ENCODE data around the gene DNAI7.

DNAI7 gene

GRCh38 chr12:25110260-25110659 lies 84.7 kb downstream of the DNAI7 start:
- Histone ChIP-seq H3K9me3 (ENCODE audit: control insufficient read depth in 1 of 2, low read length in 2 of 2) (no peaks in the 10 kb centered on the region), H3K4me3 (ENCODE audit: low read depth in 1 of 2, low read length in 2 of 2) (no peak overlapping the region), H3K9ac (ENCODE audit: low read depth in 1 of 2, low read length in 2 of 2) (no peak overlapping the region), H3K4me1 (ENCODE audit: control insufficient read depth in 1 of 2, insufficient read depth in 2 of 2, low read length in 2 of 2) (no peaks in the 10 kb centered on the region), H3K36me3 (ENCODE audit: control insufficient read depth in 1 of 2, insufficient read depth in 2 of 2, low read length in 2 of 2) (no peaks in the 10 kb centered on the region), H3K27me3 (ENCODE audit: control insufficient read depth in 1 of 2, insufficient read depth in 2 of 2, low read length in 2 of 2) (no peaks in the 10 kb centered on the region), H3K27ac (ENCODE audit: low read depth, low read length) (no peak overlapping the region)

GRCh38 chr12:25107920-25108319 lies 87.0 kb downstream of the DNAI7 start:
- Histone ChIP-seq H3K27me3 (ENCODE audit: control insufficient read depth in 1 of 2, insufficient read depth in 2 of 2, low read length in 2 of 2) (no peaks in the 10 kb centered on the region), H3K9me3 (ENCODE audit: control insufficient read depth in 1 of 2, low read length in 2 of 2) (no peaks in the 10 kb centered on the region), H3K4me1 (ENCODE audit: control insufficient read depth in 1 of 2, insufficient read depth in 2 of 2, low read length in 2 of 2) (no peaks in the 10 kb centered on the region), H3K9ac (ENCODE audit: low read depth in 1 of 2, low read length in 2 of 2) (no peak overlapping the region), H3K27ac (ENCODE audit: low read depth, low read length) (no peak overlapping the region), H3K36me3 (ENCODE audit: control insufficient read depth in 1 of 2, insufficient read depth in 2 of 2, low read length in 2 of 2) (no peaks in the 10 kb centered on the region), H3K4me3 (ENCODE audit: low read depth in 1 of 2, low read length in 2 of 2) (no peak overlapping the region)

- Histone ChIP-seq H3K27ac (ENCODE audit: low read depth, low read length) (no peak overlapping the region), H3K36me3 (ENCODE audit: control insufficient read depth in 1 of 2, insufficient read depth in 2 of 2, low read length in 2 of 2) (no peaks in the 10 kb centered on the region), H3K9ac (ENCODE audit: low read depth in 1 of 2, low read length in 2 of 2) (no peak overlapping the region), H3K27me3 (ENCODE audit: control insufficient read depth in 1 of 2, insufficient read depth in 2 of 2, low read length in 2 of 2) (no peaks in the 10 kb centered on the region), H3K9me3 (ENCODE audit: control insufficient read depth in 1 of 2, low read length in 2 of 2) (no peaks in the 10 kb centered on the region), H3K4me3 (ENCODE audit: low read depth in 1 of 2, low read length in 2 of 2) (no peak overlapping the region), H3K4me1 (ENCODE audit: control insufficient read depth in 1 of 2, insufficient read depth in 2 of 2, low read length in 2 of 2) (no peaks in the 10 kb centered on the region)
Measured at GRCh38 chr12:25106818-25107217, 88.1 kb downstream of the DNAI7 start.

GRCh38 chr12:25102402-25102801 lies 92.6 kb downstream of the DNAI7 start:
- H3K27me3 ChIP-seq (ENCODE audit: control insufficient read depth in 1 of 2, insufficient read depth in 2 of 2, low read length in 2 of 2), result no peaks in the 10 kb centered on the region
- H3K27ac ChIP-seq (ENCODE audit: low read depth, low read length), result no peak overlapping the region
- H3K36me3 ChIP-seq (ENCODE audit: control insufficient read depth in 1 of 2, insufficient read depth in 2 of 2, low read length in 2 of 2), result no peaks in the 10 kb centered on the region
- no peak overlapping the region for H3K4me3 ChIP-seq (ENCODE audit: low read depth in 1 of 2, low read length in 2 of 2)
- H3K9ac ChIP-seq (ENCODE audit: low read depth in 1 of 2, low read length in 2 of 2), result no peak overlapping the region
- peaks cover 0 to 2% of the 10 kb centered on the region in 2 donors for H3K4me1 ChIP-seq (ENCODE audit: control insufficient read depth in 1 of 2, insufficient read depth in 2 of 2, low read length in 2 of 2)
- no peaks in the 10 kb centered on the region for H3K9me3 ChIP-seq (ENCODE audit: control insufficient read depth in 1 of 2, low read length in 2 of 2)

GRCh38 chr12:25101092-25101445 lies 93.9 kb downstream of the DNAI7 start:
- Histone ChIP-seq H3K27me3 (ENCODE audit: control insufficient read depth in 1 of 2, insufficient read depth in 2 of 2, low read length in 2 of 2) (no peaks in the 10 kb centered on the region), H3K27ac (ENCODE audit: low read depth, low read length) (no peak overlapping the region), H3K36me3 (ENCODE audit: control insufficient read depth in 1 of 2, insufficient read depth in 2 of 2, low read length in 2 of 2) (no peaks in the 10 kb centered on the region), H3K9me3 (ENCODE audit: control insufficient read depth in 1 of 2, low read length in 2 of 2) (no peaks in the 10 kb centered on the region), H3K4me1 (ENCODE audit: control insufficient read depth in 1 of 2, insufficient read depth in 2 of 2, low read length in 2 of 2) (peaks cover 0 to 2% of the 10 kb centered on the region in 2 donors), H3K4me3 (ENCODE audit: low read depth in 1 of 2, low read length in 2 of 2) (no peak overlapping the region), H3K9ac (ENCODE audit: low read depth in 1 of 2, low read length in 2 of 2) (no peak overlapping the region)

GRCh38 chr12:25100194-25101091 lies 94.5 kb downstream of the DNAI7 start:
- Histone ChIP-seq H3K4me1 (ENCODE audit: control insufficient read depth in 1 of 2, insufficient read depth in 2 of 2, low read length in 2 of 2) (peaks cover 0 to 2% of the 10 kb centered on the region in 2 donors), H3K9me3 (ENCODE audit: control insufficient read depth in 1 of 2, low read length in 2 of 2) (no peaks in the 10 kb centered on the region), H3K27ac (ENCODE audit: low read depth, low read length) (no peak overlapping the region), H3K36me3 (ENCODE audit: control insufficient read depth in 1 of 2, insufficient read depth in 2 of 2, low read length in 2 of 2) (no peaks in the 10 kb centered on the region), H3K4me3 (ENCODE audit: low read depth in 1 of 2, low read length in 2 of 2) (no peak overlapping the region), H3K27me3 (ENCODE audit: control insufficient read depth in 1 of 2, insufficient read depth in 2 of 2, low read length in 2 of 2) (no peaks in the 10 kb centered on the region), H3K9ac (ENCODE audit: low read depth in 1 of 2, low read length in 2 of 2) (no peak overlapping the region)

- Histone ChIP-seq H3K36me3 (ENCODE audit: control insufficient read depth in 1 of 2, insufficient read depth in 2 of 2, low read length in 2 of 2) (no peaks in the 10 kb centered on the region), H3K9ac (ENCODE audit: low read depth in 1 of 2, low read length in 2 of 2) (no peak overlapping the region), H3K4me1 (ENCODE audit: control insufficient read depth in 1 of 2, insufficient read depth in 2 of 2, low read length in 2 of 2) (peaks cover 0 to 2% of the 10 kb centered on the region in 2 donors), H3K4me3 (ENCODE audit: low read depth in 1 of 2, low read length in 2 of 2) (no peak overlapping the region), H3K27ac (ENCODE audit: low read depth, low read length) (no peak overlapping the region), H3K9me3 (ENCODE audit: control insufficient read depth in 1 of 2, low read length in 2 of 2) (no peaks in the 10 kb centered on the region), H3K27me3 (ENCODE audit: control insufficient read depth in 1 of 2, insufficient read depth in 2 of 2, low read length in 2 of 2) (no peaks in the 10 kb centered on the region)
Measured at GRCh38 chr12:25099010-25099409, 96.0 kb downstream of the DNAI7 start.

GRCh38 chr12:25089738-25090137 lies 105.2 kb downstream of the DNAI7 start:
- peaks cover 0 to 4% of the 10 kb centered on the region in 2 donors for H3K36me3 ChIP-seq (ENCODE audit: control insufficient read depth in 1 of 2, insufficient read depth in 2 of 2, low read length in 2 of 2)

GRCh38 chr12:25087596-25087995 lies 107.4 kb downstream of the DNAI7 start:
- Histone ChIP-seq H3K9ac (ENCODE audit: low read depth in 1 of 2, low read length in 2 of 2) (no peak overlapping the region), H3K27me3 (ENCODE audit: control insufficient read depth in 1 of 2, insufficient read depth in 2 of 2, low read length in 2 of 2) (no peaks in the 10 kb centered on the region), H3K4me1 (ENCODE audit: control insufficient read depth in 1 of 2, insufficient read depth in 2 of 2, low read length in 2 of 2) (no peaks in the 10 kb centered on the region), H3K4me3 (ENCODE audit: low read depth in 1 of 2, low read length in 2 of 2) (no peak overlapping the region), H3K27ac (ENCODE audit: low read depth, low read length) (no peak overlapping the region), H3K9me3 (ENCODE audit: control insufficient read depth in 1 of 2, low read length in 2 of 2) (no peaks in the 10 kb centered on the region), H3K36me3 (ENCODE audit: control insufficient read depth in 1 of 2, insufficient read depth in 2 of 2, low read length in 2 of 2) (peaks cover 0 to 6% of the 10 kb centered on the region in 2 donors)

More at GRCh38 chr12:25089738-25090137, 105.2 kb downstream of the DNAI7 start:
- H3K9me3 ChIP-seq (ENCODE audit: control insufficient read depth in 1 of 2, low read length in 2 of 2), result no peaks in the 10 kb centered on the region
- H3K9ac ChIP-seq (ENCODE audit: low read depth in 1 of 2, low read length in 2 of 2), result no peak overlapping the region
- no peak overlapping the region for H3K27ac ChIP-seq (ENCODE audit: low read depth, low read length)
- H3K4me1 ChIP-seq (ENCODE audit: control insufficient read depth in 1 of 2, insufficient read depth in 2 of 2, low read length in 2 of 2), result no peaks in the 10 kb centered on the region
- H3K4me3 ChIP-seq (ENCODE audit: low read depth in 1 of 2, low read length in 2 of 2), result no peak overlapping the region
- no peaks in the 10 kb centered on the region for H3K27me3 ChIP-seq (ENCODE audit: control insufficient read depth in 1 of 2, insufficient read depth in 2 of 2, low read length in 2 of 2)

GRCh38 chr12:25084816-25085215 lies 110.1 kb downstream of the DNAI7 start:
- Histone ChIP-seq H3K4me3 (ENCODE audit: low read depth in 1 of 2, low read length in 2 of 2) (no peak overlapping the region), H3K27ac (ENCODE audit: low read depth, low read length) (no peak overlapping the region), H3K4me1 (ENCODE audit: control insufficient read depth in 1 of 2, insufficient read depth in 2 of 2, low read length in 2 of 2) (no peaks in the 10 kb centered on the region), H3K9me3 (ENCODE audit: control insufficient read depth in 1 of 2, low read length in 2 of 2) (no peaks in the 10 kb centered on the region), H3K27me3 (ENCODE audit: control insufficient read depth in 1 of 2, insufficient read depth in 2 of 2, low read length in 2 of 2) (no peaks in the 10 kb centered on the region), H3K36me3 (ENCODE audit: control insufficient read depth in 1 of 2, insufficient read depth in 2 of 2, low read length in 2 of 2) (peaks cover 0 to 6% of the 10 kb centered on the region in 2 donors), H3K9ac (ENCODE audit: low read depth in 1 of 2, low read length in 2 of 2) (no peak overlapping the region)

Data from duodenal mucosa (tissue), 2 donors.